CD14-positive monocyte (primary cell): ENCODE results near the gene MMP2. TPM values are rescaled to one million over a fixed set of nuclear protein-coding genes. Genes with fewer than 3 reads are reported as not detected.

Experiments
- DNase-seq, 3 donors: peaks; one replicate each; pipeline ENCODE4 v3.0.0-alpha.2; 2011 to 2022
- H2AFZ ChIP-seq: 2 replicates; pipeline ENCODE4 v1.6.0; 2012; ENCODE audit warnings: mild to moderate bottlenecking, low read depth, low read length, inconsistent platforms; ENCODE audit not compliant: insufficient read depth, poor library complexity, severe bottlenecking
- H3K27ac ChIP-seq, 2 donors: 1 replicate in 1 of 2; 2 replicates in 1 of 2; pipeline ENCODE4 v1.5.1; 2012 to 2013; ENCODE audit warnings: low read length in 2 of 2, control low read depth in 1 of 2, inconsistent platforms in 1 of 2, low read depth in 1 of 2, mild to moderate bottlenecking in 1 of 2
- H3K27me3 ChIP-seq, 2 donors: one replicate each; pipeline versions ENCODE4 v1.6.0 to v1.6.1; 2011 to 2013; ENCODE audit warnings: low read length in 2 of 2; ENCODE audit not compliant: control insufficient read depth in 2 of 2, insufficient read depth in 2 of 2
- H3K36me3 ChIP-seq, 2 donors: replicated peaks in 1 of 2; 1 replicate in 1 of 2; 2 replicates in 1 of 2; pipeline versions ENCODE4 v1.5.1 to v1.6.1; 2012 to 2013; ENCODE audit warnings: low read length in 2 of 2, control low read depth in 1 of 2, inconsistent platforms in 1 of 2, mild to moderate bottlenecking in 1 of 2; ENCODE audit not compliant: insufficient read depth in 2 of 2, control insufficient read depth in 1 of 2
- H3K4me1 ChIP-seq, 2 donors: 1 replicate in 1 of 2; 2 replicates in 1 of 2; pipeline versions ENCODE4 v1.5.1 to v1.6.1; 2012 to 2013; ENCODE audit warnings: low read length in 2 of 2, control low read depth in 1 of 2, inconsistent platforms in 1 of 2, mild to moderate bottlenecking in 1 of 2, moderate library complexity in 1 of 2; ENCODE audit not compliant: insufficient read depth in 2 of 2, control insufficient read depth in 1 of 2
- H3K4me2 ChIP-seq: replicated peaks from 2 replicates; pipeline ENCODE3; 2012; ENCODE audit warnings: low read length, moderate library complexity, mild to moderate bottlenecking; ENCODE audit not compliant: poor library complexity, severe bottlenecking; ENCODE audit errors: extremely low read depth
- H3K4me3 ChIP-seq, 3 experiments: fragments of 200-600 bp in 1 of 3; sonication (generic) in 1 of 3; replicated peaks in 1 of 3; 1 replicate in 2 of 3; 2 replicates in 1 of 3; pipeline ENCODE4 v1.5.1; 2011 to 2013; ENCODE audit warnings: low read length in 3 of 3, mild to moderate bottlenecking in 3 of 3, control low read depth in 2 of 3, low read depth in 2 of 3, inconsistent platforms in 1 of 3, moderate library complexity in 1 of 3
- H3K79me2 ChIP-seq: 2 replicates; pipeline ENCODE4 v1.6.0; 2012; ENCODE audit warnings: mild to moderate bottlenecking, control low read depth, inconsistent platforms, low read length, moderate library complexity; ENCODE audit not compliant: insufficient read depth
- H3K9ac ChIP-seq: 2 replicates; pipeline ENCODE4 v1.6.0; 2017; ENCODE audit warnings: low read length, mild to moderate bottlenecking; ENCODE audit not compliant: insufficient read depth, poor library complexity, severe bottlenecking
- H3K9me3 ChIP-seq, 2 donors: replicated peaks in 1 of 2; 1 replicate in 1 of 2; 2 replicates in 1 of 2; pipeline versions ENCODE4 v1.5.1 to v1.6.1; 2012 to 2013; ENCODE audit warnings: low read length in 2 of 2, control low read depth in 1 of 2; ENCODE audit not compliant: control insufficient read depth in 1 of 2, insufficient read depth in 1 of 2
- H4K20me1 ChIP-seq: 2 replicates; pipeline ENCODE4 v1.6.0; 2012; ENCODE audit warnings: mild to moderate bottlenecking, low read length, control low read depth, moderate library complexity; ENCODE audit not compliant: insufficient read depth
- H3K27ac Mint-ChIP-seq, 7 donors: one replicate each; pipeline ENCODE4 v1.8.0; 2020; ENCODE audit warnings: mild to moderate bottlenecking in 7 of 7, mixed read lengths in 7 of 7, moderate library complexity in 6 of 7, inconsistent platforms in 2 of 7
- H3K27me3 Mint-ChIP-seq, 3 donors: one replicate each; pipeline ENCODE4 v1.8.0; 2021 to 2022; ENCODE audit warnings: low read depth in 3 of 3, mild to moderate bottlenecking in 3 of 3, mixed read lengths in 3 of 3, moderate library complexity in 3 of 3, inconsistent platforms in 1 of 3
- H3K36me3 Mint-ChIP-seq, 2 donors: one replicate each; pipeline ENCODE4 v1.8.0; 2020; ENCODE audit warnings: mixed read lengths in 2 of 2, inconsistent platforms in 1 of 2, mild to moderate bottlenecking in 1 of 2
- H3K4me1 Mint-ChIP-seq: one replicate; pipeline ENCODE4 v1.8.0; 2020; ENCODE audit warnings: mild to moderate bottlenecking, mixed read lengths
- H3K4me3 Mint-ChIP-seq, 2 donors: one replicate each; pipeline ENCODE4 v1.8.0; 2020; ENCODE audit warnings: mild to moderate bottlenecking in 2 of 2, mixed read lengths in 2 of 2, moderate library complexity in 1 of 2
- H3K9me3 Mint-ChIP-seq, 7 donors: one replicate each; pipeline ENCODE4 v1.8.0; 2020 to 2022; ENCODE audit warnings: mixed read lengths in 7 of 7, mild to moderate bottlenecking in 6 of 7, moderate library complexity in 6 of 7, inconsistent platforms in 2 of 7
- CTCF ChIP-seq: fragments of 200-600 bp; IDR thresholded peaks from one replicate; pipeline ENCODE4 v1.8.0; 2022; ENCODE audit warnings: antibody characterized with exemption, mild to moderate bottlenecking
- WGBS: methylation state at CpG from one replicate; pipeline ENCODE4 v1.1.5; 2013; ENCODE audit warnings: missing lambda C conversion rate; ENCODE audit not compliant: insufficient coverage; 5-methylcytosine and 5-hydroxymethylcytosine counted together
- intact Hi-C, 2 donors: fragments of 100-400 bp; cut with micrococcal nuclease; formaldehyde crosslinking; loops; one replicate each; pipeline versions ENCODE4 v1.15.0 to v1.15.1; 2023
- polyA plus RNA-seq, 3 donors: library from polyadenylated mRNA; depleted of rRNA in 1 of 3; unstranded in 2 of 3; stranded (reverse) in 1 of 3; fragments of 300-500 nt in 2 of 3; fragments of >200 nt in 1 of 3; fragmentation: Illumina TruSeq in 2 of 3; gene quantifications; 1 replicate in 2 of 3; 2 replicates in 1 of 3; pipeline ENCODE4 v1.2.3, GENCODE V29; 2012 to 2021

The MMP2 gene
- polyA plus RNA-seq, 3 donors = not detected

- peaks cover 0 to 3% of the 10 kb centered on the region in 2 donors for H3K27me3 ChIP-seq
- H3K36me3 ChIP-seq = no peaks in the 10 kb centered on the region
- TF ChIP-seq CTCF = no peak
- intact Hi-C loops = loop anchor here in 1 of 2 donors (10.0 kb wide), 1 partner anchor 205 kb away; no protein-coding TSS in a partner anchor
- no peaks in the 10 kb centered on the region for H4K20me1 ChIP-seq
- peak in 1 of 3 donors; percentile 9 for DNase-seq
- H3K4me3 Mint-ChIP-seq = peak overlapping the region in 1 of 2 donors; percentile 54
- H3K27ac Mint-ChIP-seq = peak overlapping the region in 3 of 7 donors; percentile 70 to 84 (median 74)
- no peaks in the 10 kb centered on the region for H3K79me2 ChIP-seq
- H3K27me3 Mint-ChIP-seq = peaks cover 0 to 5% (median 4%) of the 10 kb centered on the region in 3 donors
- H3K4me2 ChIP-seq = no peak overlapping the region
- H3K4me3 ChIP-seq = no peak overlapping the region
- H3K36me3 Mint-ChIP-seq = no peaks in the 10 kb centered on the region
- peaks cover 0 to 4% (median 0%) of the 10 kb centered on the region in 7 donors for H3K9me3 Mint-ChIP-seq
- H2AFZ ChIP-seq = peak overlapping the region; percentile 24
- peaks cover 18% of the 10 kb centered on the region for H3K4me1 Mint-ChIP-seq
- no peak overlapping the region for H3K27ac ChIP-seq
- WGBS = 25% methylated on average over 2 of the region's 10 CpGs
- no peak overlapping the region for H3K9ac ChIP-seq
- no peaks in the 10 kb centered on the region for H3K9me3 ChIP-seq
- H3K4me1 ChIP-seq = peaks cover 10 to 17% of the 10 kb centered on the region in 2 donors
Observed at GRCh38 chr16:55499951-55500529, 21.0 kb downstream of the MMP2 start.

GRCh38 chr16:55500530-55501011, 21.6 kb downstream of the MMP2 start:
- Histone ChIP-seq H3K9me3 (no peaks in the 10 kb centered on the region), H3K27ac (no peak overlapping the region), H2AFZ (peak overlapping the region; percentile 24), H3K4me1 (peaks cover 10 to 17% of the 10 kb centered on the region in 2 donors), H3K27me3 (peaks cover 0 to 3% of the 10 kb centered on the region in 2 donors), H4K20me1 (no peaks in the 10 kb centered on the region), H3K79me2 (no peaks in the 10 kb centered on the region), H3K4me3 (no peak overlapping the region), H3K4me2 (no peak overlapping the region), H3K9ac (no peak overlapping the region), H3K36me3 (no peaks in the 10 kb centered on the region)
- TF ChIP-seq CTCF = no peak
- Mint-ChIP-seq H3K27ac (peak overlapping the region in 5 of 7 donors; percentile 50 to 84 (median 74)), H3K4me3 (peak overlapping the region in 1 of 2 donors; percentile 54), H3K27me3 (peaks cover 0 to 5% (median 4%) of the 10 kb centered on the region in 3 donors), H3K4me1 (peaks cover 18% of the 10 kb centered on the region), H3K36me3 (no peaks in the 10 kb centered on the region), H3K9me3 (peaks cover 0 to 4% (median 0%) of the 10 kb centered on the region in 7 donors)
- intact Hi-C loops = no loop called here
- peak; percentile 37 to 53 (median 51) for DNase-seq
- WGBS = 0% methylated on average over 1 of the region's 3 CpGs
